NCI-H2196 (cell line): ENCODE data around the gene PEPD.
"Not testable (repeated sequence)": the region's sequence is repeated elsewhere in the genome, so short reads cannot be mapped to it uniquely, and the experiment has no call there.

Source experiments
- DNase-seq: peaks from one replicate; lab custom pipeline; 2025; ENCODE audit not compliant: unreplicated experiment; lab: John Stamatoyannopoulos, UW

The PEPD gene

DNA sequence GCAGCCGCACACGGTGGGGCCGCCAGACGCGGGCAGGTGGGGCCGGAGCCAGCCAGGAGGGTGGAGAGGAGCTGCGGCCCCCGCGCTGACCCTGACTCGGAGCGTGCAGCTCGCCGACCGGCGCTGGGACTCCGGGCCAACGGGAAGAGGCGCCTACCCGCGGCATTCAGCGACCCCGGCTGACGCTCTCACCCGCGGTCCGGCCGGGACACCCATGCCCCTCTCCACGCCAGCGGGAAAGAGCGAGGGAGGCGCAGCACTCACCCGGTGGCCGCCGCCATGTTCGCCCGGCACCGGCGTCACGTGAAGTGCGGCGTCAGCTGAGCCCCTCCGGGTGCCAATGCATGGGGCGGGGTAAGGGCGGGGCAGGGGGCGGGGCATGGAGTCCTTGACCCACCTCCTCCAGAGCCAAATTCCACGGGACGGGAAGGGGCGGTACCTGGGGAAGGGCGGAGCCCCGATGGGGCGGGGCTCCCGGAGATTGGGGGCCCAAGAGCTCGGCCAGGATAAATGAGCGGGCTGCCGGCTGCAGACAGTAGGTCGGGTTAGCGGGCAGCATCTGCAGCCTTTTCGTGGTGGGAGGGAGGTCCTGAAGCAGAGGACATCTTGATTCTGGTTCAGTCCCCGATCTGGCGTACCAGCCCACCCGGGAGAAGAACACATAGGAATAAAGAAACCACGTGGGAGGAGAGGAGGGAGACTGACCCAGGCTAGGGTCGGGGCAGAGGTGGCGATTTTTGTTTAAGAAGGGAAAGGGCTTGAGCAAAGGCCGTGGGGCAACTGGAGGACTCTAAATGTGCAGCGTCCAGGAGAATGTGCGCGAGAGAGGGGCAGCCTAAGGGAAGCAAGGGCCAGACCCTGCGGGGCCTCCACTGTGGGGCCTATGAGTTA is at the start of gene PEPD:
PEPD (minus strand) TSS at position 312 of the 891 bp plus-strand sequence; CDS start at position 281, 31 bp downstream.
- peak; percentile 85 for DNase-seq

DNA sequence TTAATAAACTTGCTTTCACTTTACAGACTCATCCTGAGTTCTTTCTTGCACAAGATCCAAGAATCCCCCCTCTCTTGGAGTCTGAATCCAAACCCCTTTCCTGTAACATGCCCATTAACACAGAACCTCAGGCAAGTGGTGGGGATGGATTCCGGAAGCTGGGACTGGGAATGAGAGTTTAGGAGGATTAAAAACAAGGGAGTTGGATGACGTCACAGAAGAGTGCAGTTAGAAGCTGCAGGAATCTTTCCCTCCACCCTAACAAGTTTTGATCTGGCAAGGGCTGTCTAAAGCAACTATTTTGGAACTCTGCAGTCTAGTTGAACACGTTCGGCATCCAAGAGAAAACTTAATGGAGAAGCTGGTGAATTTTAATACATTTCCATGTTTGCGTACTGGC is 48.2 kb upstream of the PEPD start:
- DNase-seq = no peak

DNA sequence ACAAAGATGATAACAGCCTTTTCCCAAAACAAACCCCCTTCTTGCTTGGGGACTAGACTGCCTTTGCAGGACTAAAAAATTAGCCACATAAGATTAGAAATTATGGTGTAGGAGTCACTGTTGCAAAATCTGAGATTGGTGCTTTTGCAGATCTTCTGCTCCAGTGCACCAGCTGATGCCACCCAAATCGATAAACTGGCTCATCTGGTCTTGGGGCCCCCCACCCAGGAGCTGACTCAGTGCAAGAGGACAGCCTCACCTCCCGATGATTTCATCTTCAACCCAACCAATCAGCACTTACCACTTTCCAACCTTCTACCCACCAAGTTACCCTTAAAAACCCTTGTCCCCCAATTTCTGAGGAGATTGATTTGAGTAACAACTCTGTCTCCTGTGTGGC is 47.1 kb upstream of the PEPD start:
- DNase-seq = no peak

DNA sequence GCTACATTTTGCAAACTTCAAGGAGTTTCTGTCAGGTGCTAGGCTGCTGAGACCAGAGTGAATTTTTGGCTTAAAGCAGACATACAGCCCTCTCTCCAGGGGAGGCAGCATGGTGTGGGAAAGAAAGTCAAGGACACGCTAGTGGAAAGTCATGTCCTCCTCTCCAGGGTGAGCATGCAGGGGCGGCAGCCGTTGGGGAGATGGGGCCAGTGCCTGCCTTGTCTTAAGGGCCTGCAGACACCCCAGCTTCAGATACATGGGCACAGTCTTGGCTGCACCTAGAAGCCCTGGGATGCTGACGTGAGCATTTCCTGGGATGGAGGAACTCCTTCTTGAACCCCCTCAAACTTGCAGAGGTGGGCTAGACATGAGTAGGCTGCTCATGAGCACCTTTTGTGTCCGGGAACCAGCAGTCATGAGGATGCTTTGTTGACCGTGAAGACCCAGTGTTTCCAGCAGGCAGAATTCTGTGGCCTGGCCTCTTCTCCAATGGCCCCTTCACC is 43.3 kb upstream of the PEPD start:
- no peak for DNase-seq

DNA sequence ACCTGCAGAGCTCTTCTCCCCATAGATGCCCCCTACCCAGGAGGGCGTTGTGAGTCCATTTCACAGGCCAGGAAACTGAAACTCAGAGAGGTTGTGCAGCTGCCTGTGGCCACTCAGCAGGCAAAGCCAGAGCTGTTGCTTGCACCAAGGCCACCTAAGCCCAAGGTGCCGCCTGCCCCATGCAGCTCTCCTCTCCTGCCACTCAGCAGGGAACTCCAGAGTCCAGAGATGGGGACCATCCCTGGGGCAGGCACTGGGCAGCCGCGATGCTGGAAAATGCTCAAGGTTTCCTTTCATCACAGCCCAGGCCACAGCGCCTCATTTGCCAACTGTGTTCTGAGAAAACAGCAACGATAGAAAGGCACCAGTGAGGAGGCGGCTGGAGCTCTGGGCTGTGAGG is 41.0 kb upstream of the PEPD start:
- DNase-seq = no peak

DNA sequence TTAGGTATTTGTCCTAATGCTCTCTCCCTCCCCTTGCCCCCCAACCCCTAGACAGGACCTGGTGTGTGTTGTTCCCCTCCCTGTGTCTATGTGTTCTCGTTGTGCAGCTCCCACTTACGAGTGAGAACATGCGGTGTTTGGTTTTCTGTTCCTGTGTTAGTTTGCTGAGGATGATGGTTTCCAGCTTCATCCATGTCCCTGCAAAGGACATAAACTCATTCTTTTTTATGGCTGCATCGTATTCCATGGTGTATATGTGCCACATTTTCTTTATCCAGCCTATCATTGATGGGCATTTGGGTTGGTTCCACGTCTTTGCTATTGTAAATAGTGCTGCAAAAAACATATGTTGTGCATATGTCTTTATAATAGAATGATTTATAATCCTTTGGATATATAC is 40.1 kb upstream of the PEPD start:
- not testable (repeated sequence) for DNase-seq

DNA sequence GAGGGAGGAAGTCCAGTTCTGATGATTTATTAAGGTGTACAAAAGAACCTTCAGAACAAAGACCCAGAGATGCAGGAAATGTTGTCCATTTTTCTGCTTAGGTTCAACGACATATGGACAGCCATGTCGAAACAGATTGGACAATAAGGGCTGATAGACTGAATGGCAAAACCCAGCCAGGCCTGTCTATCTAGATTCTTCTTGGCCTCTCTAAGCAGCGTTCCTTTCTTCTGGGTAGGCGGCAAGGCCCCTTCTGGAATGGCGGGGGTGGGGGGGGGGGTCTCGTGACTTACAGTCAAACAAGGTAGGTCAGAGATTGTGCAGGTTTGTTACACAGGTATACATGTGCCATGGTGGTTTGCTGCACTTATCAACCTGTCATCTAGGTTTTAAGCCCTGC is 39.7 kb upstream of the PEPD start:
- DNase-seq = no peak

DNA sequence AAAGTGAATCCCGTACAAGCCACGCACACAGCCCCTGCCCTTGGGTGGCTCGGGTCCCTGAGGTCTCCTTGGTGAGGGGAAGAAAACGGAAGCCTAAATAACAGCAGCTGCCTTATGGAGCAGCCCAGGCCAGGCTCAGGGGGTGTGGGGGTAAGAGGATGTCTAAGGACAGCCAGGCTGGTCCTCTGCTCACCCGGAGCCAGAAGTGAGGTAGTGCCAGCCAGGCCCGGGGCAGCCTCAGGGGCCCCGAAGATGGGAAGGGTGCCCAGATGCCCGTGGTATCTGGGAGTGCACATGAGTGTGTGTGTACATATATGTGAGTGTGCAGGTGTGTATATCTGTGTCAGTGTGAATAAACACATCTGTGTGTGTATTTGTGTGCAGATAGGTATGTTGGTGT is 38.4 kb upstream of the PEPD start:
- DNase-seq = no peak

DNA sequence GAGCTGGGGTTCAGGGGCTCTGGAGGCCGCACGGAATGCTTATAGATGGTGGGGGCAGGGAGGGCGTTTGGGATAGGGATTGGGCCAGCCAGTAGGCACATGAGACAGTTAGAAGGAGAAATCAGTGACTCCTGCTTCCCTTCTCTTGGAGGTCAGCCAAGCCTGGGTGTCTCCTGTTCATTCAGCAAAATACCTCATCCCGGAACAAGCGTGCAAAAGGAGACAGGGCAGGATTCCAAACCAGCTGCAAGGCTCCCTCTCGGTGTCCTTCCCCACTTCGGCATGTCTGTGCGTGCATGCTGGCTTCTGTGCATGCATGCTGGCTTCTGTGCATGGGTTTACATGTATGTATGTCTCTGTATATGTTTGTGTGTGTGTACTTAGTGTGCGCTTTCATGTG is 37.3 kb upstream of the PEPD start:
- peak; percentile 85 for DNase-seq

DNA sequence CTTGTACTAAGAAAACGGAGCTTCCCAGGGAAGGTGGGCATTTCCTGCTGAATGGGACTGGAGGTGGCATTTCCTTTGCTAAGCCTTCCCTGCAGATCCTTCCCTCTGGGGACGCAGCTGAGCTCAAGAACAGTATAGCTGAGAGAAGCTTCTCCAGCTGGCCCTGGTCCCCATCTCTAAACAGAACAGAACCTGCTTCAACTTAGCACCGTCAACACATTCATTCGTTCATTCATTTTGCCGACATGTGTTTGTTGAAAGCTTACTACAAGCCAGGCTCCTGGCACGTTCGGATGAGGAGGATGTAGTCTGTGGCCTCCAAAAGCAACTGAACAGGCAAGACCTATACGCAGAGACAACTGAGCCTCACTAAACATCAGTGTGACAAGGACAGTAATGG is 36.6 kb upstream of the PEPD start:
- DNase-seq = no peak

DNA sequence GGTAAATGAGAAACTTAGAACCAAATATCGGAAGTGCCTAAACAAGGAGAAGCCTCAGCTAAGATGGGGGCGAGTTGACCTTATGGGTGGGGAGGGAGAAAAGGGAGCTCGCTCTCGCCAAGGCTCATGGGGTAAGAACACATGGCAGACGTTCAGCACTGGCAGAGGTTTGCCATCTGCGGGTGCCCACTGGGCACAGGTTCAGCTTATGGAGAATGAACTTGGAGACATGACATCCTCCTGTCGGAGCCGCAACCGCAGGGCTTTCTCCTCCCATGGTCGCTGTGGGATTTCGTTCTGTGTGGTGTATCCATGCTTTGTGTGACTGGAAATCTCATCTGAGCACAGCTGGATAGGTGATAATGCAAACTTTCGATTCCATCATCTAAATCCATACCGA is 36.1 kb upstream of the PEPD start:
- DNase-seq = no peak

DNA sequence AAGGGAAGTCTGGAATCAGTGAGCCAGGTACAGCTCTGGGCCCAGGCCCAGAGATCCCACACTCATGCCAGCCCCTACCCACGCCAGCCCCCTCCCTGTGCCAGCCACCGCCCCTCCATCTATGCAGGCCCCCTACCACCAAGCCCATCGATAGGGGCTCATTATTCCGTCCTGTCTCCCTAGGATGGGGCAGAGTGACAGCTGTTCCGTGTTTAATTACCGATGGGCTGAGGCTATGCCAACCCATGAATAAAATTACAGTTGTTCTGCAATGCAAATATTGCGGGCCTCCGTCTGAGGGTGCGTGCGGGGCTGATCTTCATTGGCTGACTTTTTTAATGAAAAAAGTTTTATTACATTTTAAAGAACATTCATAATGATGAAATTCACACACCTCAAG is 35.6 kb upstream of the PEPD start:
- DNase-seq = no peak

DNA sequence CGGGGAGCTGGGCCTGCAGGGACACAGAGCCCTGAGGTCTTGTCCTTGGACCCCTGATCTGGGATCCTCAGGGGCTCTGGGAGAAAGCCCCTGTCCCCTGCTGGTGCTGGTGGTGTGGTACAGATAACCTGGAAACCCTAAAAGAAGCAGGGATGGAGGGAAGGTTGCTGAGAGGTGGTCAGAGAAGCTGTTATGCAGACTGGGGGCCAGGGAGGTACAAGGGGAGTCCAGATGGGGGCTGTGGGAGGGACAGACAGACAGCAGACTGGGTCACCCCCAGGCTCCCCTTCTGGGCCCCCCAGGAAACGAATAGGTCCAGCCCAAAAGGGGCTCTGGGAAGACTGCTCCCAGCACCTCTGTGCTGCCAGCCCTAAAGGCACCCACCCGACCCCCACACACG is 34.7 kb upstream of the PEPD start:
- no peak for DNase-seq

DNA sequence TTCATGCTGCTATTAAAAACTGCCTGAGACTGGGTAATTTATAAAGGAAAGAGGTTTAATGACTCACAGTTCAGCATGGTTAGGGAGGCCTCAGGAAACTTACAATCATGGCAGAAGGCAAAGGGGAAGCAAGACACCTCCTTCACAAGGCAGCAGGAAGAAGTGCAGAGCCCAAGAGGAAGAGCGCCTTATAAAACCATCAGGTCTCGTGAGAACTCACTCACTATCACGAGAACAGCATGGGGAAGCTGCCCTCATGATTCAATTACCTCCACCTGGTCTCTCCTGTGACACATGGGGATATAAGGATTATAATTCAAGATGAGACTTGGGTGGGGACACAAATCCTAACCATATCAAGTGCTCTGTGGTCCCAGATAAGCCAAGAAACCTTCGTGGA is 34.1 kb upstream of the PEPD start:
- not testable (repeated sequence) for DNase-seq

DNA sequence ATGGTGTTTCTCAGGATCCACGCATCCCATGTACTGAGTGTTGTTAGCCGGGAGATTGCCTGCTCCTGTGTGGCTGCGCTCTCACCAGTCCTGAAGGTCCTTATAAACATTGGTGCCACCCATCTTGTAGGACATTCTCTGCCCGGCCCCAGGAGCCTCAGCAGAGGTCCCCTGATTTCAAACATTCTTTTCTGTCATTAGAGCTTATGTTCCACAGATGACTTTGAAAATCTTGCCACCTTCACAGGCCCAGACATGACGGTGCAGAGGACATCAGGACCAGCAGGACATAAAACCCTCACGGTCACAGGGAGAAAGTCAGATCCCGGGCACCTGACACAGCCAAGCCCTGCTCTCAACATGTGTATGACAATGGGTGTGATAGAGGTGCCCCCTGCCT is 33.2 kb upstream of the PEPD start:
- no peak for DNase-seq

DNA sequence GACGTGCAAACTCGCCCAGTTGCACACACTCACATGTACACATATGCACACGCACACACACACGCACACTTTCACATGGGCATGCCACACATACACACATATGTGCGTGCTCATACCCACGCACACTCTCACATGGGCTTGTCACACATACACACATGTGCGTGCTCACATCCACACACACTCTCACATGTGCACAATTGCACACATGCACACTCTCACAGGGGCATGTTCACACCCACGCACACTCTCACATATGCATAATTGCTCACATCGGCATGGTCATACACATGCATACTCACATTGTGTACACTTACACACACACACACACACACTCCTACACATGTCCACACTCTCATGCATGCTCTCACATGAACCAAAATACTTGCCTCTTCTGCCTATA is 32.8 kb upstream of the PEPD start:
- DNase-seq = no peak

DNA sequence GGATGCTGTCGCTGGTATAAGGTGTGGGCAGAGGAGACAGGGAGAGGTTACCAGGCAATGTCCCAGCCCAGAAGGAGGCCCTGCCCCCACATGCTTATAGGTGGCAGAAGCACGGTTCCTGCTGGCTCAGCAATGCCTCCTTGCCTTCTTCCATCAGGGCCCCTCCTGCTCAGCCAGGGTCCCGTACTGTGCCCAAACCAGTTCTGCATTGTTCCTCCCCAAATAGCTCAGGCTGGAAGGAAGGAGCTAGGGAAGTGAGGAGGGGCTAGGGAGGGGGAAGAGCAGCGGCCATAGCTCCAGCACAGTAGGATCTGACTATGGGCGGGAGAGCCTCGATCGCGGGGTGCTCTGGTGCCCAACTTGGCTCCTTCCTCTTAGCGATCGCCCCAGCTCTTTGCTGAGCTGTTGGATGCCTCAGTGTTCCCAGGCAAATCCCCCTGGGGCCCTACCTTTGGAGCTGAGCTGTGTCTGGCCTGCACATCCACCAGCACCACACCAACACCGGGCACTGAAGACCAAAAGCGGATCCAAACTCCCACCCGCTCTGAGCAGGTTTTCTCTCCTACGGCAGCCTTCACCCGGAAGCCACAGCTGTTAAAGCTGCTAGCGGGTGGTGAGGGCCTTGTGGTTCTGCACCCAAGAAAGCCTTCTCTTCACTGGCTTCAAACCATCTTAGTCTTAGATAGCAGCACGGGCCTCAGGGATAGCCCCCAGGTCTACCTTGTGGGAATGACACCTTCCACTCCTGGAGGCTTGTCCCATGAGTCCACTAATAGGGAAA is 32.1 kb upstream of the PEPD start:
- DNase-seq = no peak

DNA sequence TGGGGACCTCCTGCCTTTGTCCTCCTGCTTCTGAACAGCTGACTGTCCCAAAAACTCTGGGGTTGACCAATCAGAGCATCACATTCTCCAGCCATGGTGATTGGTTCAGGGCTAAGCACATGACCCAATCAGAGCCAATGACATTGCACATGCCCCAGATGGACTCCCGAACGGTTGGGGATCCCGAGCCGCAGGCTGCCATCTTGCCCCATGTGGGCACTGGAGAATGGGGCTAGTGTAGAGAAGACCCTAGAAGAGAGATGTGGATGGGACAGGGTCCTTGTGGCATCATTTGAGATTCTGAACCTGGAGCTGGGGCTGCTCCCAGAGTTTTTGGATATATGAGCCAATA is 31.3 kb upstream of the PEPD start:
- no peak for DNase-seq

DNA sequence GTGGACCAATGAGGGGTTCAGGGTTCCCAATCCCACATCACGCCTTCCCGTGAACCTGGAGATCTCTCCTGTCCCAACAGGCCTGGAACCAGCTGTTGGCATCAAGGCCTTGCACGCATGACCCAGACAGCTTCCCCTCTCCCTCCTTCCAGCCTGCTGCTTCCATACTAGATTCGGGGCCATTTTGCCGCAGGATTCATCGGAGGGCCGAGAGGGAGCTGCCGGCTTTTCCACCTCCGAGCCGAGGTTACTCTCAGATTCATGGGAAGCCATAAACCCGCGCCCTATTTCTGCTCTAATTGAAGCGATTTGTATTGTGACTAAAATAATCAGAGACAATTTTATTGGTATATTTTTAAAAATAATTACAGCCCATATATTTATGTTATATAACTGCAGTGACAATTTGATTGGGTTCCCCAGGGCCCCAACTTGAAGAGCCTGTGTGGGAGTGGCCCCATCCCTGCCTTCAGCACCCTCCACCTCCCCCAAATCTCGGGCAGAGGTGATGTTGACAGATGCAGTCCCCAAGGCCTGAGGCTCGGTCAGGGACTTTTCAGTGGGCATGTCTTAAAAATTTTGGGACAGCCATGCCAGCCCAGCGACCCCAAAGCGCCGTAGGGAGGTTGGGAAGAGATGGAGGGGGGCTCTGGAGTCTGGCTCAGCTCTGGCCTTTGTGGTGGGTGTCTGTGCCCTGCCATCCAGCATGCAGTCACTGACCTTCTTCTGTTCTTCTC is 30.8 kb upstream of the PEPD start:
- DNase-seq = no peak

DNA sequence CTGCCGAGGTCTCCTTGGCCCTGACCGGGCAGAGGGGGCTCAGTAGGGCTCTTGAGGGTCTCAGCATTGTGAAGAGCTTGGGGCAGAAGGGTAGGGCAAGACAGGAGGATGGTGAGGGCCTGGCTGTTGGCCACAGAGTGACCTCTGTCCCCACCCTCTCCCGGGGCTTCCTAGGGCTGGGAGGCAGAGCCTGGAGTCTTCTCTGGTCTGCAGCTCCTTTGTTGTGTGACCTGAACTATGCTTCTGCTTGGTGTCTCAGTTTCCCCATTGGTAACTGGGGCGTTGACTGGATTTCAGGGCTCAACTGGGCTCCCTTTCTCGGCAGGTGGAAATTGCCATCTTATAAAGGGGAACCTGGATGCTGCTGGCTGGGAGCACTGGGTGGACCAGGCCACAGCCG is 30.1 kb upstream of the PEPD start:
- DNase-seq = no peak

DNA sequence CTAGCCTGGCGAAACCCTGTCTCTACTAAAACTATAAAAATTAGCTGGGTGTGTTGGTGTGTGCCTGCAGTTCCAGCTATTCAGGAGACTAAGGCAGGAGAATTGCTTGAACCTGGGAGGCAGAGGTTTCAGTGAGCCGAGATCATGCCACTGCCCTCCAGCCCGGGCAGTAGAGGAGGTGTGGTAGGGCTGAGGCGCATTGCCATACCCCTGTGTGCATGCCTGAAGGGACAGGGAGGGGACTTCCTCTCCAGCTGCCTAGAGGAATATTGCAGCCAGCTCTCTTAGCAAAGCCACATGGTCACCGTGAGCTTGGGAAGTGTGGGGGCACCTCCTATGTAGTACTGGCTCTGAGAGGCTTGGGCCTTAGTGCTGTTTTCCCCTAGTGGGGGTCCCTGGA is 29.2 kb upstream of the PEPD start:
- no peak for DNase-seq

DNA sequence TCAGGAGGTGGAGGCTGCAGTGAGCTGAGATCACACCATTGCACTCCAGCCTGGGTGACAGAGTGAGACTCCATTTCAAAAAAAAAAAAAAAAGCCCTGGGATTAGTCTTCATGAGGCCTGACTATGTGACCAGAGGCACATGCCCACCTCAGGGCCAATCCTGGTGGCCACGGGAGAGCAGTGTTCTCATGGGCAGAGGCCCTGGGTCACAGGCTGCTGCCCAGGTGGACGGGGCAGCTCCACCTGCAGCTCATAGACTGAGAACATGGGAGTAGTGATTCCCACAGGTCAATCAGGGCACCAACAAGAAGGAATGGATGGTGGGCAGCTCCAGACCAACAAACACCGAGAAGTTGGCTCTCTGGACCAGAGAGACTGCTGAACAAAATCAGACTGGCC is 26.1 kb upstream of the PEPD start:
- DNase-seq = no peak
